ENCODE measurements around the gene AKR7A3. TPM values are rescaled to one million over a fixed set of nuclear protein-coding genes. Genes with fewer than 3 reads are reported as not detected.
A peak's percentile ranks its signal among the peaks of the same experiment; 100 is the strongest.
"Not testable (repeated sequence)": the region's sequence is repeated elsewhere in the genome, so short reads cannot be mapped to it uniquely, and the experiment has no call there.

The AKR7A3 gene
- total and polyA plus RNA-seq, 11 donors, result 0.12 to 0.36 (median 0.20) TPM; not detected in 5

GRCh38 chr1:19289244-19289643, 674 bp upstream of the AKR7A3 start:
- 23 to 36% (median 30%) methylated on average over 2 of the region's 2 CpGs for WGBS, 4 donors
- ATAC-seq, result peak in 2 of 4 donors; percentile 27 to 60
- TF ChIP-seq CTCF (IDR thresholded peaks at IDR 0.05) (no peak), POLR2A (IDR thresholded peaks at IDR 0.05) (no peak)
- peaks cover 0 to 5% (median 0%) of the 10 kb centered on the region in 9 donors for H3K27me3 ChIP-seq
- intact Hi-C loops (cut with DNase I), result no loop called here
- peak overlapping the region in 11 of 12 donors; percentile 17 to 59 (median 47) for H3K4me3 ChIP-seq
- peaks cover 0 to 21% (median 6%) of the 10 kb centered on the region in 12 donors for H3K4me1 ChIP-seq
- no peaks in the 10 kb centered on the region for H3K36me3 ChIP-seq
- DNase-seq, result no peak
- H3K9me3 ChIP-seq, result peaks cover 0 to 8% (median 3%) of the 10 kb centered on the region in 12 donors
- no peak overlapping the region for H3K27ac ChIP-seq

- TF ChIP-seq CTCF (IDR thresholded peaks at IDR 0.05) (no peak), POLR2A (IDR thresholded peaks at IDR 0.05) (no peak)
- DNase-seq (no peak), ATAC-seq (peak in 1 of 4 donors; percentile 5)
- Histone ChIP-seq H3K36me3 (no peaks in the 10 kb centered on the region), H3K27ac (no peak overlapping the region), H3K4me3 (no peak overlapping the region), H3K9me3 (no peaks in the 10 kb centered on the region), H3K27me3 (peaks cover 0 to 5% (median 0%) of the 10 kb centered on the region in 9 donors), H3K4me1 (peaks cover 0 to 21% (median 6%) of the 10 kb centered on the region in 12 donors)
- intact Hi-C loops (cut with DNase I), result no loop called here
- 77 to 92% (median 90%) methylated on average over 13 of the region's 13 CpGs for WGBS, 4 donors
Measured at GRCh38 chr1:19287436-19288185, 959 bp downstream of the AKR7A3 start.

GRCh38 chr1:19285807-19286206, 2.8 kb downstream of the AKR7A3 start:
- not testable (repeated sequence) for H3K4me3 ChIP-seq
- WGBS, 4 donors, result 90 to 93% (median 92%) methylated on average over 2 to 3 of the region's 3 CpGs; no CpG with 5 or more reads in 1 of the 4 donors

GRCh38 chr1:19285366-19285765, 3.2 kb downstream of the AKR7A3 start:
- ATAC-seq; intact Hi-C loops (cut with DNase I); H3K27me3 ChIP-seq; H3K9me3 ChIP-seq; H3K36me3 ChIP-seq; H3K27ac ChIP-seq; H3K4me3 ChIP-seq; DNase-seq: not testable (repeated sequence)
- peaks cover 0 to 21% (median 6%) of the 10 kb centered on the region in 12 donors for H3K4me1 ChIP-seq
- 93 to 100% (median 99%) methylated on average over 3 of the region's 3 CpGs for WGBS, 4 donors

More at GRCh38 chr1:19285807-19286206, 2.8 kb downstream of the AKR7A3 start:
- H3K4me1 ChIP-seq, result peaks cover 0 to 21% (median 6%) of the 10 kb centered on the region in 12 donors
- H3K36me3 ChIP-seq; intact Hi-C loops (cut with DNase I); H3K27me3 ChIP-seq; ATAC-seq; H3K27ac ChIP-seq; DNase-seq; H3K9me3 ChIP-seq: not testable (repeated sequence)

GRCh38 chr1:19284881-19285280, 3.7 kb downstream of the AKR7A3 start:
- DNase-seq (no peak), ATAC-seq (no peak)
- H3K27ac ChIP-seq, result no peak overlapping the region
- H3K4me3 ChIP-seq, result no peak overlapping the region
- peaks cover 0 to 21% (median 6%) of the 10 kb centered on the region in 12 donors for H3K4me1 ChIP-seq
- no peaks in the 10 kb centered on the region for H3K36me3 ChIP-seq
- peaks cover 0 to 5% (median 0%) of the 10 kb centered on the region in 9 donors for H3K27me3 ChIP-seq
- no peak for TF ChIP-seq POLR2A (IDR thresholded peaks at IDR 0.05)
- no peak for TF ChIP-seq CTCF (IDR thresholded peaks at IDR 0.05)
- intact Hi-C loops (cut with DNase I), result no loop called here
- H3K9me3 ChIP-seq, result no peaks in the 10 kb centered on the region
- WGBS, 4 donors, result 88 to 95% (median 91%) methylated on average over 8 of the region's 8 CpGs
